ENCODE data around the gene KLF4. TPM values are rescaled to one million over a fixed set of nuclear protein-coding genes. Genes with fewer than 3 reads are reported as not detected.

Gene KLF4
- total RNA-seq (10 to 100 TPM; 11.6 to 17.2 (median 14.7) TPM), polyA plus RNA-seq (10 to 100 TPM in 2 of 3 donors, 1 to 10 TPM in 1; 7.5 to 14.6 (median 12.0) TPM)
- long read RNA-seq, donor 1, partial matches to known transcripts: 1 of 5 reads
- long read RNA-seq, donor 1, other reads (novel, unspliced or antisense): 1 of 5 reads
- long read RNA-seq, donor 2, transcript KLF4-201 (5 exons, 2,813 nt): major isoform, 7 of 15 reads
- long read RNA-seq, donor 2, partial matches to known transcripts: 2 of 15 reads
- long read RNA-seq, donor 2, other reads (novel, unspliced or antisense): 2 of 15 reads

DNA sequence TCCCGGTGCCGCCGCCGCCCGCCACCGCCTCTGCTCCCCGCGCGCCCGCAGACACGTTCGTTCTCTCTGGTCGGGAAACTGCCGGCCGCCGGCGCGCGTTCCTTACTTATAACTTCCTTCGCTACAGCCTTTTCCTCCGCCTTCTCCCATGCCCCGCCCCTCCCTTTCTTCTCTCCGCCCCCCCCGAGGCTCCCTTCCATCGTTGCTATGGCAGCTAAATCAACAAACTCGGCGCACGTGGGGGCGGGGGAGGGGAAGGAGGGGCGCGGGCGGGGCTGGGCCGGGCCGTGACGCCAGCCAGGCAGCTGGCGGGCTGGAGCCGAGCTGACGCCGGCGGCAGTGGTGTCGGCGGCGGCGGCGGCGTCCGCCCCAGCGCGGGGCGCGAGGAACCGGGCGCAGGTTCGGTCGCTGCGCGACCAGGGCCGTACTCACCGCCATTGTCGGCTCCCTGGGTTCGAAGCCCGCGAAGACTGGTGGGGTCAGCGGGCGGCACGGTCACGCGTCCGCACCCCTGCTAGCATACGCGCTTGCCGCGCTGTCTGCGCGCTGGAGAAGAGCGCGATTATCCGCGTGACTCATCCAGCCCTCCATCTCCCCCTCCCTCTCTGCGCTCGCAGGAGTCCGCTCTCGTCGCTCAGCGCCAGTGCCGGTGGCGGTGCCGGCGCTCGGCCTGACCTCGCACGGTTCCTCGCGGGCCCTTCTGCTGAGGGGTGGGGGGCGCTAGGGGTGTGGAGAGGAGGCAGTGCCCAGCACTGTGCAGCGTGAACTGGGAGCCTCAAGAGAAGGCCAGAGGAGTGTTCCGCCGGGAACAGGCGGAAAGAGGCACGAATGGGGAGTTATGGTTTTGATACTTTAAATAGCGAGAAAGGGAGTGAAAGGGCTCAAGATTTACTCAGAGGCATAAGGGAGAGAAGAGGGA, at the start of gene KLF4:
Gene KLF4 (minus strand): TSS at position 83 of the 919 bp plus-strand sequence. CDS start 597 bp downstream, outside the sequence.
- 1% methylated on average over 47 to 100 of the region's 101 CpGs for WGBS, 3 donors

DNA sequence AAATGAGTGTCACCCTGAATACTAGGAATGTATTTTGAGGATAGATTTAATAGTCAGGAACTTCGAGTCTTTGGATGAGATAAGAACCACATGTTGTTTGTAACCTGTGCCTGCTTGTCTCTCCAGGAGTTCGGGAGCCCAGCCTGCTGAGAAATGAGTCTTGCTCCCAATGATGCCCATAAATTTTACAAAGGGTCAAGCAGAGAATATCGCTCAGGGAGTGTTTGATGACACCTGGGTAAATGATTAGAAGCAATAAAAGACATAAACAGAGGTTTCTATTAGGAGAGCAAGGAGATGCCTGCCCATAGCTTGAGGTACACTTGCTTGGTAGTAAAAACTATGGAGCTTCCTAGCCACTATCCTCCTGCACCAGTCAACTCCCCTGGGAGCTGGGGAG, 46.9 kb upstream of the KLF4 start:
- WGBS, 3 donors: 57 to 76% (median 60%) methylated on average over 3 of the region's 3 CpGs

More for the DNA sequence above, at the start of gene KLF4:
- H3K36me3 ChIP-seq (ENCODE audit: insufficient read depth in 1 of 2, low read depth in 1 of 2): peaks cover 0 to 32% of the 10 kb centered on the region in 2 donors
- intact Hi-C loops (cut with DNase I): loop anchor here (2.0 to 10.0 kb wide), 9 partner anchors 147 to 1272 kb away; no protein-coding TSS in a partner anchor
- TF ChIP-seq, protein P1, sequence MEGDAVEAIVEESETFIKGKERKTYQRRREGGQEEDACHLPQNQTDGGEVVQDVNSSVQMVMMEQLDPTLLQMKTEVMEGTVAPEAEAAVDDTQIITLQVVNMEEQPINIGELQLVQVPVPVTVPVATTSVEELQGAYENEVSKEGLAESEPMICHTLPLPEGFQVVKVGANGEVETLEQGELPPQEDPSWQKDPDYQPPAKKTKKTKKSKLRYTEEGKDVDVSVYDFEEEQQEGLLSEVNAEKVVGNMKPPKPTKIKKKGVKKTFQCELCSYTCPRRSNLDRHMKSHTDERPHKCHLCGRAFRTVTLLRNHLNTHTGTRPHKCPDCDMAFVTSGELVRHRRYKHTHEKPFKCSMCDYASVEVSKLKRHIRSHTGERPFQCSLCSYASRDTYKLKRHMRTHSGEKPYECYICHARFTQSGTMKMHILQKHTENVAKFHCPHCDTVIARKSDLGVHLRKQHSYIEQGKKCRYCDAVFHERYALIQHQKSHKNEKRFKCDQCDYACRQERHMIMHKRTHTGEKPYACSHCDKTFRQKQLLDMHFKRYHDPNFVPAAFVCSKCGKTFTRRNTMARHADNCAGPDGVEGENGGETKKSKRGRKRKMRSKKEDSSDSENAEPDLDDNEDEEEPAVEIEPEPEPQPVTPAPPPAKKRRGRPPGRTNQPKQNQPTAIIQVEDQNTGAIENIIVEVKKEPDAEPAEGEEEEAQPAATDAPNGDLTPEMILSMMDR (IDR thresholded peaks at IDR 0.05): no peak
- H3K4me1 ChIP-seq: peaks cover 13% of the 10 kb centered on the region
- peak; percentile 90 to 94 for DNase-seq
- peak within 1 kb of the TSS; percentile 94 for H3K27ac ChIP-seq
- ATAC-seq: peak; percentile 87 to 90 (median 88)
- H3K27me3 ChIP-seq (ENCODE audit: insufficient read depth in 3 of 3, low read length in 2 of 3): no peaks in the 10 kb centered on the region
- H3K4me3 ChIP-seq: peak within 1 kb of the TSS; percentile 94
- no peaks in the 10 kb centered on the region for H3K9me3 ChIP-seq

DNA sequence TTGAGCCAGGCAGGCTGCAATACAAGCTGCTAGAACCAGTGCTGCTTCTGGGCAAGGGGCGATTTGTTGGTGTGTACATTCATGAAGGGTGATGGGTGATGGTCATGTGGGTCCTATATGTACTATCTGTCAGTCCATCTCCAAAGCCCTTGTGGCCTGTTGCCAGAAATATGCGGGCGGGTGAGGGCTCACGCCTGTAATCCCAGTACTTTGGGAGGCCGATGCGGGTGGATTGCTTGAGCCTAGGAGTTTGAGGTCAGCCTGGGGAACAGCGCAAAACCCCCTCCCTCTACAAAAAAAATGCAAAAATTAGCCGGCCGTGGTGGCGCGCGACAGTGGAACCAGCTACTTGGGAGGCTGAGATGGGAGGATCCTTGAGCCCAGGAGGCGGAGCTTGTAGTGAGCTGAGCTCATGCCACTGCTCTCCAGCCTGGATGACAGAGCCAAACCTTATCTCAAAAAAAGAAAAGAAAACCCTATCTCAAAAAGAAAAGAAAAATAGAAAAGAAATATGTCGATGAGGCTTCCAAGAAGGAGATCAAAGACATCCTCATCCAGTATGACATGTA, 45.0 kb upstream of the KLF4 start:
- TF ChIP-seq, protein P1 (IDR thresholded peaks at IDR 0.05): no peak
- Histone ChIP-seq H3K4me3 (no peak overlapping the region), H3K9me3 (no peaks in the 10 kb centered on the region), H3K4me1 (no peaks in the 10 kb centered on the region), H3K27me3 (ENCODE audit: insufficient read depth in 3 of 3, low read length in 2 of 3) (no peaks in the 10 kb centered on the region), H3K36me3 (ENCODE audit: insufficient read depth in 1 of 2, low read depth in 1 of 2) (no peaks in the 10 kb centered on the region), H3K27ac (no peak overlapping the region)
- ATAC-seq (no peak), DNase-seq (no peak)
- WGBS, 3 donors: 93 to 95% (median 94%) methylated on average over 14 of the region's 14 CpGs
- intact Hi-C loops (cut with DNase I): no loop called here

More for the DNA sequence above, 46.9 kb upstream of the KLF4 start:
- Histone ChIP-seq H3K4me1 (no peaks in the 10 kb centered on the region), H3K36me3 (ENCODE audit: insufficient read depth in 1 of 2, low read depth in 1 of 2) (no peaks in the 10 kb centered on the region), H3K4me3 (no peak overlapping the region), H3K9me3 (no peaks in the 10 kb centered on the region), H3K27ac (no peak overlapping the region), H3K27me3 (ENCODE audit: insufficient read depth in 3 of 3, low read length in 2 of 3) (no peaks in the 10 kb centered on the region)
- ATAC-seq: no peak
- intact Hi-C loops (cut with DNase I): no loop called here
- TF ChIP-seq, protein P1 (IDR thresholded peaks at IDR 0.05): no peak
- no peak for DNase-seq

DNA sequence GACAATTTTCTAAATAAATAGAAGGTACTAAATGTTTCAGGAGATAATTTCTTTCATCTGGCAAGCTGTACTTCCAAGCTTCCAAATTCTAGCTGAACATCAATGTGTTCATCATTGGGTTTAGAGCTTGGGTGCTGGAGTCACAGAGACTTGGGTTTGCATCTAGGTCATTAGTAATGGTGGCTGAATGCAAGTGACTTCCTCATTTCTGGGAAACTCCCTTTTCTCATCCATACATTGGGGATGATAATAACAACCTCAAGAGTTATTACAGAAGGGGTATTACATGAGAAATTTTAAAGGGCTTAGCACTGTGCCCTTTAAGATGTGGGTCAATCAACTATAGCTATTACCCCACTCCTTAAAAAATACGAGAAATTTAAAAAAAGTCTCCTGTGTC, 41.1 kb upstream of the KLF4 start:
- WGBS, 3 donors: 89 to 97% (median 92%) methylated on average over 1 of the region's 1 CpG
- DNase-seq (no peak), ATAC-seq (no peak)
- Histone ChIP-seq H3K27me3 (ENCODE audit: insufficient read depth in 3 of 3, low read length in 2 of 3) (no peaks in the 10 kb centered on the region), H3K4me1 (no peaks in the 10 kb centered on the region), H3K27ac (no peak overlapping the region), H3K4me3 (no peak overlapping the region), H3K36me3 (ENCODE audit: insufficient read depth in 1 of 2, low read depth in 1 of 2) (no peaks in the 10 kb centered on the region), H3K9me3 (no peaks in the 10 kb centered on the region)
- intact Hi-C loops (cut with DNase I): no loop called here
- TF ChIP-seq, protein P1 (IDR thresholded peaks at IDR 0.05): no peak
